Fibroblast of lung (primary cell): ENCODE results near the gene SENP6. TPM values are rescaled to one million over a fixed set of nuclear protein-coding genes. Genes with fewer than 3 reads are reported as not detected.
"Not testable (repeated sequence)": the region's sequence is repeated elsewhere in the genome, so short reads cannot be mapped to it uniquely, and the experiment has no call there.

Source experiments
- DNase-seq, 2 donors: peaks; one replicate each; pipeline versions ENCODE4 v3.0.0 to v3.0.0-alpha.2; 2010; ENCODE audit warnings: low read depth in 2 of 2
- H2AFZ ChIP-seq: 2 replicates; pipeline ENCODE4 v1.5.1; 2012; ENCODE audit warnings: low read length, control low read depth, inconsistent platforms
- H3K27ac ChIP-seq: 2 replicates; pipeline ENCODE4 v1.5.1; 2011; ENCODE audit warnings: low read length, control low read depth; ENCODE audit not compliant: insufficient read depth
- H3K27me3 ChIP-seq: 2 replicates; pipeline ENCODE4 v1.5.1; 2011; ENCODE audit warnings: mild to moderate bottlenecking, low read length; ENCODE audit not compliant: control insufficient read depth, insufficient read depth
- H3K36me3 ChIP-seq: 2 replicates; pipeline ENCODE4 v1.5.1; 2011; ENCODE audit warnings: low read length; ENCODE audit not compliant: control insufficient read depth, insufficient read depth
- H3K4me1 ChIP-seq: 2 replicates; pipeline ENCODE4 v1.5.1; 2011; ENCODE audit warnings: low read length; ENCODE audit not compliant: control insufficient read depth, insufficient read depth; ENCODE audit errors: extremely low read depth
- H3K4me2 ChIP-seq: 2 replicates; pipeline ENCODE4 v1.5.1; 2011; ENCODE audit warnings: low read length, control low read depth; ENCODE audit not compliant: insufficient read depth; ENCODE audit errors: extremely low read depth
- H3K4me3 ChIP-seq, 4 experiments: fragments of 200-600 bp in 1 of 4; sonication (generic) in 1 of 4; replicated peaks in 1 of 4; 2 replicates each; pipeline ENCODE4 v1.5.1; 2011 to 2016; ENCODE audit warnings: low read length in 4 of 4, low read depth in 3 of 4, mild to moderate bottlenecking in 3 of 4, control low read depth in 2 of 4, inconsistent platforms in 1 of 4, mixed read lengths in 1 of 4; ENCODE audit not compliant: insufficient read depth in 1 of 4; ENCODE audit errors: control extremely low read depth in 1 of 4
- H3K79me2 ChIP-seq: 2 replicates; pipeline ENCODE4 v1.5.1; 2012; ENCODE audit warnings: mild to moderate bottlenecking, low read length, inconsistent platforms; ENCODE audit not compliant: control insufficient read depth, insufficient read depth
- H3K9ac ChIP-seq: 2 replicates; pipeline ENCODE4 v1.5.1; 2011; ENCODE audit warnings: mild to moderate bottlenecking, low read length, control low read depth; ENCODE audit not compliant: insufficient read depth
- H3K9me3 ChIP-seq: 2 replicates; pipeline ENCODE4 v1.5.1; 2012; ENCODE audit warnings: low read depth, low read length; ENCODE audit not compliant: control insufficient read depth, insufficient read depth
- H4K20me1 ChIP-seq: 2 replicates; pipeline ENCODE4 v1.5.1; 2011; ENCODE audit warnings: low read length; ENCODE audit not compliant: control insufficient read depth, insufficient read depth; ENCODE audit errors: extremely low read depth
- CTCF ChIP-seq, 2 donors: IDR thresholded peaks in 1 of 2; conservative IDR thresholded peaks in 1 of 2; 1 replicate in 1 of 2; 2 replicates in 1 of 2; pipeline ENCODE4 v1.5.1; 2011 to 2012; ENCODE audit warnings: low read length in 2 of 2, control low read depth in 1 of 2, inconsistent platforms in 1 of 2, low read depth in 1 of 2, mild to moderate bottlenecking in 1 of 2
- EZH2 ChIP-seq: IDR thresholded peaks from 2 replicates; pipeline ENCODE4 v1.5.1; 2012; ENCODE audit warnings: low read length, control low read depth, mild to moderate bottlenecking; ENCODE audit errors: missing control alignments
- polyA plus RNA-seq, 2 donors: library from polyadenylated mRNA; depleted of rRNA in 1 of 2; stranded (reverse) in 1 of 2; unstranded in 1 of 2; fragments of >200 nt; gene quantifications; 2 replicates each; pipeline ENCODE4 v1.2.1, GENCODE V29; 2011 to 2012; ENCODE audit warnings: missing spikeins in 1 of 2
- total RNA-seq: library from RNA; depleted of rRNA; stranded (reverse); fragments of >200 nt; gene quantifications from 2 replicates; pipeline ENCODE4 v1.2.1, GENCODE V29; 2014

Gene SENP6
- total and polyA plus RNA-seq, 2 donors (not counting 1 experiment from before 2014, with no cell fraction given): 54.5 to 80.6 TPM

GRCh38 chr6:75687535-75687934, 85.9 kb downstream of the SENP6 start:
- not testable (repeated sequence) for H2AFZ ChIP-seq, H3K79me2 ChIP-seq, DNase-seq, H3K9ac ChIP-seq, H3K27ac ChIP-seq, H3K36me3 ChIP-seq, H3K4me1 ChIP-seq, H3K9me3 ChIP-seq, H3K27me3 ChIP-seq, H4K20me1 ChIP-seq, H3K4me3 ChIP-seq, H3K4me2 ChIP-seq

- H4K20me1 ChIP-seq, H3K9me3 ChIP-seq, H3K27me3 ChIP-seq, H3K27ac ChIP-seq, H3K4me2 ChIP-seq, H3K9ac ChIP-seq, DNase-seq, H2AFZ ChIP-seq, H3K79me2 ChIP-seq, H3K4me1 ChIP-seq, H3K36me3 ChIP-seq, H3K4me3 ChIP-seq: not testable (repeated sequence)
Observed at GRCh38 chr6:75687937-75688336, 86.3 kb downstream of the SENP6 start.

GRCh38 chr6:75689576-75689975, 87.9 kb downstream of the SENP6 start:
- H2AFZ ChIP-seq: no peak overlapping the region
- no peaks in the 10 kb centered on the region for H3K4me1 ChIP-seq
- no peak for TF ChIP-seq EZH2
- TF ChIP-seq CTCF (conservative IDR thresholded peaks at IDR 0.05 in 1 of 2, IDR thresholded peaks at IDR 0.05 in 1 of 2; ENCODE audit: low read depth in 1 of 2, low read length in 2 of 2): no peak
- no peaks in the 10 kb centered on the region for H3K79me2 ChIP-seq
- H4K20me1 ChIP-seq: no peaks in the 10 kb centered on the region
- no peak overlapping the region for H3K4me3 ChIP-seq
- no peak overlapping the region for H3K27ac ChIP-seq
- no peaks in the 10 kb centered on the region for H3K9me3 ChIP-seq
- H3K9ac ChIP-seq: no peak overlapping the region
- H3K36me3 ChIP-seq: no peaks in the 10 kb centered on the region
- no peaks in the 10 kb centered on the region for H3K27me3 ChIP-seq
- DNase-seq: no peak
- no peak overlapping the region for H3K4me2 ChIP-seq

GRCh38 chr6:75691012-75691411, 89.3 kb downstream of the SENP6 start:
- Histone ChIP-seq H3K27me3 (no peaks in the 10 kb centered on the region), H3K9ac (no peak overlapping the region), H3K4me1 (no peaks in the 10 kb centered on the region), H3K79me2 (no peaks in the 10 kb centered on the region), H3K4me3 (no peak overlapping the region), H3K9me3 (no peaks in the 10 kb centered on the region), H3K27ac (no peak overlapping the region), H2AFZ (no peak overlapping the region), H3K36me3 (no peaks in the 10 kb centered on the region), H3K4me2 (no peak overlapping the region), H4K20me1 (no peaks in the 10 kb centered on the region)
- peak; percentile 22 to 30 for DNase-seq
- no peak for TF ChIP-seq CTCF (conservative IDR thresholded peaks at IDR 0.05 in 1 of 2, IDR thresholded peaks at IDR 0.05 in 1 of 2; ENCODE audit: low read depth in 1 of 2, low read length in 2 of 2)
- no peak for TF ChIP-seq EZH2
